MCF 10A (cell line): ENCODE data around the gene EXOC6B. TPM values are rescaled to one million over a fixed set of nuclear protein-coding genes. Genes with fewer than 3 reads are reported as not detected.
"Not testable (repeated sequence)": the region's sequence is repeated elsewhere in the genome, so short reads cannot be mapped to it uniquely, and the experiment has no call there.

ENCODE experiments used
- BruUV-seq: library from RNA; stranded (reverse); fragments of 400-500 nt; replicated peaks from 2 replicates; lab custom pipeline; 2021; lab: Mats Ljungman, UMichigan
- CTCF ChIA-PET: fragments of 300-600 bp; sonication (Branson Sonifier 250); formaldehyde crosslinking; extraction: SDS; loops from one replicate; lab custom pipeline; 2021; ENCODE audit warnings: antibody characterized with exemption, inconsistent platforms; lab: Yijun Ruan, JAX
- POLR2A ChIA-PET: fragments of 300-600, 350-650 bp; sonication (Branson Sonifier 250); formaldehyde crosslinking; extraction: SDS; loops from one replicate; lab custom pipeline; 2020; ENCODE audit warnings: antibody characterized with exemption, inconsistent platforms; lab: Yijun Ruan, JAX
- DNase-seq: peaks from one replicate; pipeline ENCODE4 v3.0.0-alpha.2; 2018; ENCODE audit not compliant: unreplicated experiment
- H3K27ac Mint-ChIP-seq: one replicate; pipeline ENCODE4 v1.8.0; 2022; ENCODE audit warnings: mild to moderate bottlenecking, low read depth, mixed read lengths; ENCODE audit not compliant: unreplicated experiment
- H3K27me3 Mint-ChIP-seq: one replicate; pipeline ENCODE4 v1.8.0; 2022; ENCODE audit warnings: mixed read lengths; ENCODE audit not compliant: insufficient read depth, unreplicated experiment
- H3K36me3 Mint-ChIP-seq: one replicate; pipeline ENCODE4 v1.8.0; 2022; ENCODE audit warnings: mild to moderate bottlenecking, moderate library complexity, mixed read lengths; ENCODE audit not compliant: insufficient read depth, unreplicated experiment
- H3K4me1 Mint-ChIP-seq: one replicate; pipeline ENCODE4 v1.8.0; 2022; ENCODE audit warnings: mixed read lengths; ENCODE audit not compliant: insufficient read depth, unreplicated experiment
- H3K4me3 Mint-ChIP-seq: one replicate; pipeline ENCODE4 v1.8.0; 2022; ENCODE audit warnings: mild to moderate bottlenecking, moderate library complexity, mixed read lengths; ENCODE audit not compliant: unreplicated experiment
- H3K9me3 Mint-ChIP-seq: one replicate; pipeline ENCODE4 v1.8.0; 2022; ENCODE audit warnings: mixed read lengths; ENCODE audit not compliant: unreplicated experiment
- intact Hi-C: fragments of 100-400 bp; cut with micrococcal nuclease; formaldehyde crosslinking; loops from 2 replicates; pipeline ENCODE4 v1.14.1; 2022
- total RNA-seq: library from RNA; stranded (reverse); gene quantifications from 2 replicates; pipeline ENCODE4 v1.2.3, GENCODE V29; 2022
- TF ChIP-seq, protein P1 (sequence below): fragments of 200-600 bp; IDR thresholded peaks from one replicate; pipeline ENCODE4 v1.8.0; 2022; ENCODE audit warnings: antibody characterized with exemption, mild to moderate bottlenecking; ENCODE audit not compliant: unreplicated experiment

EXOC6B gene
- total RNA-seq, 1 experiment from 2014 or later: 24.7 TPM

DNA sequence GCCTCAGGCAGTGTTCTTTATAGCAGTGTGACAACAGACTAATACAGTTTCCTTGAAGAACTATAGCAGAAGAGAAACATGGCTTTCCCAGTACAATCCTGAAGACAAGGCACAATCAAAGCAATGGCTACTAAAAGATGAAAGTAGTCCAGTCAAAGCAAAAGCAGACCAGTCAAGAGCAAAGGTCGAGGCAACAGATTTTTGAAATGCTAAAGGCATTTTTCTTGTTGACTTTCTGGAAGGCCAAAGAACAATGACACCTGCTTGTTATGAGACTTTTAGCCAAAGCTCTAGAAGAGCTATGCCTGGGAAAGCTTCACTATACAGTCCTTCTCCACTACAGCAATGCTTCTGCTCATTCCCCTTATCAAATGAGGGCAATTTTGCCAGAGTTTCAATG, 269.9 kb downstream of the EXOC6B start:
- DNase-seq: no peak
- POLR2A ChIA-PET: no interaction called here
- CTCF ChIA-PET: interaction anchor here (0.6 kb wide), 1 partner anchor 187 kb away, joined by 3 read pairs; no protein-coding TSS in a partner anchor
- H3K9me3 Mint-ChIP-seq: no peaks in the 10 kb centered on the region
- no peaks in the 10 kb centered on the region for H3K4me1 Mint-ChIP-seq
- H3K4me3 Mint-ChIP-seq: no peak overlapping the region
- H3K27me3 Mint-ChIP-seq: no peaks in the 10 kb centered on the region
- intact Hi-C loops: no loop called here
- no TSS peak for BruUV-seq
- TF ChIP-seq, protein P1, sequence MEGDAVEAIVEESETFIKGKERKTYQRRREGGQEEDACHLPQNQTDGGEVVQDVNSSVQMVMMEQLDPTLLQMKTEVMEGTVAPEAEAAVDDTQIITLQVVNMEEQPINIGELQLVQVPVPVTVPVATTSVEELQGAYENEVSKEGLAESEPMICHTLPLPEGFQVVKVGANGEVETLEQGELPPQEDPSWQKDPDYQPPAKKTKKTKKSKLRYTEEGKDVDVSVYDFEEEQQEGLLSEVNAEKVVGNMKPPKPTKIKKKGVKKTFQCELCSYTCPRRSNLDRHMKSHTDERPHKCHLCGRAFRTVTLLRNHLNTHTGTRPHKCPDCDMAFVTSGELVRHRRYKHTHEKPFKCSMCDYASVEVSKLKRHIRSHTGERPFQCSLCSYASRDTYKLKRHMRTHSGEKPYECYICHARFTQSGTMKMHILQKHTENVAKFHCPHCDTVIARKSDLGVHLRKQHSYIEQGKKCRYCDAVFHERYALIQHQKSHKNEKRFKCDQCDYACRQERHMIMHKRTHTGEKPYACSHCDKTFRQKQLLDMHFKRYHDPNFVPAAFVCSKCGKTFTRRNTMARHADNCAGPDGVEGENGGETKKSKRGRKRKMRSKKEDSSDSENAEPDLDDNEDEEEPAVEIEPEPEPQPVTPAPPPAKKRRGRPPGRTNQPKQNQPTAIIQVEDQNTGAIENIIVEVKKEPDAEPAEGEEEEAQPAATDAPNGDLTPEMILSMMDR: no peak
- no peak overlapping the region for H3K27ac Mint-ChIP-seq
- peaks cover 5% of the 10 kb centered on the region for H3K36me3 Mint-ChIP-seq

DNA sequence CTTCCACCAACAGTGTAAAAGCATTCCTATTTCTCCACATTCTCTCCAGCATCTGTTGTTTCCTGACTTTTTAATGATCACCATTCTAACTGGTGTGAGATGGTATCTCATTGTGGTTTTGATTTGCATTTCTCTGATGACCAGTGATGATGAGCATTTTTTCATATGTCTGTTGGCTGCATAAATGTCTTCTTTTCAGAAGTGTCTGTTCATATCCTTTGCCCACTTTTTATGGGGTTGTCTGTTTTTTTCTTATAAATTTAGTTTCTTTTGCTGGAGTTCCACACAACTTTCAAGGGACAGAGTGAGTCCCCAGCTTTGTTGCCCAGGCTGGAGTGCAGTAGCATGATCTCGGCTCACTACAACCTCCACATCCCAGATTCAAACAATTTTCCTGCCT, 270.5 kb downstream of the EXOC6B start:
- H3K27ac Mint-ChIP-seq, DNase-seq, H3K27me3 Mint-ChIP-seq, BruUV-seq, POLR2A ChIA-PET, intact Hi-C loops, H3K4me3 Mint-ChIP-seq, H3K36me3 Mint-ChIP-seq, H3K9me3 Mint-ChIP-seq, H3K4me1 Mint-ChIP-seq: not testable (repeated sequence)
- CTCF ChIA-PET: interaction anchor here (0.6 kb wide), 1 partner anchor 187 kb away, joined by 3 read pairs; no protein-coding TSS in a partner anchor

DNA sequence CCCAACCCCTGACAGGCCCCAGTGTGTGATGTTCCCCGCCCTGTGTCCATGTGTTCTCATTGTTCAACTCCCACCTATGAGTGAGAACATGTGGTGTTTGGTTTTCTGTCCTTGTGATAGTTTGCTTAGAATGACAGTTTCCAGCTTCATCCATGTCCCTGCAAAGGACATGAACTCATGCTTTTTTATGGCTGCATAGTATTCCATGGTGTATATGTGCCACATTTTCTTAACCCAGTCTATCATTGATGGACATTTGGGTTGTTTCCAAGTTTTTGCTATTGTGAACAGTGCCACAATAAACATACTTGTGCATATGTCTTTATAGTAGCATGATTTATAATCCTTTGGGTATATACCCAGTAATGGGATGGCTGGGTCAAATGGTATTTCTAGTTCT, 270.9 kb downstream of the EXOC6B start:
- BruUV-seq, H3K27me3 Mint-ChIP-seq, H3K4me3 Mint-ChIP-seq, CTCF ChIA-PET, intact Hi-C loops, POLR2A ChIA-PET, H3K4me1 Mint-ChIP-seq, DNase-seq, H3K36me3 Mint-ChIP-seq, H3K9me3 Mint-ChIP-seq, H3K27ac Mint-ChIP-seq: not testable (repeated sequence)

DNA sequence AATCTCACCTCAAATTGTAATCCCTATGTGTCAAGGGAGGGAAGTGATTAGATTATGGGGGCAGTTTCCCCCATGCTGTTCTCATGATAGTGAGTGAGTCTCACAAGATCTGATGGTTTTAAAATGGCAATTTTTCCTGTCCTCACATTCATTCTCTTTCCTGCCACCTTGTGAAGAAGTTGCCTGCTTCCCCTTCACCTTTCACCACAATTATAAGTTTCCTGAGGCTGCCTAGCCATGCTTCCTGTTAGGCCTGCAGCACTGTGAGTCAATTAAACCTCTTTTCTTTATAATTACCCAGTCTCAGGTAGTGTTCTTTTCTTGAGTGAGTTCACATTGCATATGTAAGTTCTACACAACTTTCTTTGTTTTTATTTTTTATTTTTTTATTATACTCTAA, 271.5 kb downstream of the EXOC6B start:
- Mint-ChIP-seq H3K4me3 (no peak overlapping the region), H3K36me3 (peaks cover 5% of the 10 kb centered on the region), H3K9me3 (no peaks in the 10 kb centered on the region), H3K27ac (no peak overlapping the region), H3K4me1 (no peaks in the 10 kb centered on the region), H3K27me3 (no peaks in the 10 kb centered on the region)
- no peak for DNase-seq
- intact Hi-C loops: no loop called here
- no TSS peak for BruUV-seq
- CTCF ChIA-PET: no interaction called here
- POLR2A ChIA-PET: no interaction called here
- TF ChIP-seq, protein P1: no peak

DNA sequence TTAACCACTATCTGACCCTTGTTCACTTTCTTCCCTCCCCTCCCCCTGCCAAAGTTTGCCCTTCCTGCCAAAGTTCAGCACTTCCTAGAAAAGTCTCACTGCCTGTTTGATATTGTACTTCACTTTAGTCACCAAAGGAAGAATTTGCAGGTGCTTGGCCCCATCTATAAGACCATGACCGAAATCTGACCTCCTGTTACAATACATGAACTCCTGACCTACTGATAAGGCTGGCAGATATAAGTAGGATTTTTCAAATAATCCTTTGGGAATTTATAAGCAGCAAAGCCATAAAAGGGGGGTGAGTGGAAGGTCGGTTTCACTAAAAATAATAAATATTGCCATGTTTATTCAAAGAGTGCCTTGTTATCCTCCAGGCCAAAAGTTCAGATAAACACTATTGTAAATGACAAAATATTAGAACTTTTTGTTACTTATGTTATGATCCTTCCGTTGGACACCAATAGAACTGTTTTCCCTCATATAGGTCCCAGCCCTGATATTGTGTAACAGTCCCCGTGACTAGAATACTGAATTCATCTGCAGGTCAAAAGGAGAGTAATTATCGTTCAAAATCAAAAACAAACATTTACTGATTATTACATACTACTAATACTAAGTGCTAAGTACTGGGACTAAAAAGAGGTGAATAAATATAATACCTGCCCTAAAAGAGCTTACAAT, 277.6 kb downstream of the EXOC6B start:
- BruUV-seq: no TSS peak
- ChIA-PET CTCF (interaction anchor here (0.7 kb wide), 3 partner anchors 23 to 939 kb away, joined by 3 read pairs; no protein-coding TSS in a partner anchor), POLR2A (interaction anchor here (0.6 kb wide), 1 partner anchor 440 kb away, joined by 3 read pairs; no protein-coding TSS in a partner anchor)
- Mint-ChIP-seq H3K9me3 (no peaks in the 10 kb centered on the region), H3K27ac (no peak overlapping the region), H3K36me3 (no peaks in the 10 kb centered on the region), H3K27me3 (no peaks in the 10 kb centered on the region), H3K4me1 (no peaks in the 10 kb centered on the region), H3K4me3 (no peak overlapping the region)
- DNase-seq: no peak
- TF ChIP-seq, protein P1: no peak
- intact Hi-C loops: no loop called here
